Measurements from ENCODE around the gene SEC22C. TPM values are rescaled to one million over a fixed set of nuclear protein-coding genes. Genes with fewer than 3 reads are reported as not detected.

Gene SEC22C
- total RNA-seq, 2 donors from 2014 or later = 47.1 to 49.7 TPM

- no peaks in the 10 kb centered on the region for H3K9me3 Mint-ChIP-seq
- no peak overlapping the region for H3K27ac Mint-ChIP-seq
- no peaks in the 10 kb centered on the region for H3K4me1 Mint-ChIP-seq (ENCODE audit: low read depth in 2 of 2)
- H3K4me3 Mint-ChIP-seq = no peak overlapping the region
- peaks cover 15 to 26% of the 10 kb centered on the region in 2 donors for H3K27me3 Mint-ChIP-seq
- no peaks in the 10 kb centered on the region for H3K36me3 Mint-ChIP-seq
- DNase-seq (ENCODE audit: low spot score) (no peak), ATAC-seq (no peak)
Observed at GRCh38 chr3:42509111-42509510, 72.7 kb downstream of the SEC22C start.

- H3K27me3 Mint-ChIP-seq = peaks cover 21 to 31% of the 10 kb centered on the region in 2 donors
- no peaks in the 10 kb centered on the region for H3K4me1 Mint-ChIP-seq (ENCODE audit: low read depth in 2 of 2)
- no peak overlapping the region for H3K4me3 Mint-ChIP-seq
- no peaks in the 10 kb centered on the region for H3K9me3 Mint-ChIP-seq
- no peak overlapping the region for H3K27ac Mint-ChIP-seq
- no peak for ATAC-seq
- no peak for DNase-seq (ENCODE audit: low spot score)
- no peaks in the 10 kb centered on the region for H3K36me3 Mint-ChIP-seq
Observed at GRCh38 chr3:42508562-42508961, 73.2 kb downstream of the SEC22C start.

- H3K4me1 Mint-ChIP-seq (ENCODE audit: low read depth in 2 of 2) = peaks cover 0 to 6% of the 10 kb centered on the region in 2 donors
- ATAC-seq = no peak
- H3K9me3 Mint-ChIP-seq = no peaks in the 10 kb centered on the region
- no peaks in the 10 kb centered on the region for H3K36me3 Mint-ChIP-seq
- no peak overlapping the region for H3K27ac Mint-ChIP-seq
- no peak for DNase-seq (ENCODE audit: low spot score)
- peaks cover 28 to 38% of the 10 kb centered on the region in 2 donors for H3K27me3 Mint-ChIP-seq
- no peak overlapping the region for H3K4me3 Mint-ChIP-seq
Observed at GRCh38 chr3:42507761-42508335, 73.9 kb downstream of the SEC22C start.

GRCh38 chr3:42507252-42507651 lies 74.5 kb downstream of the SEC22C start:
- peaks cover 28 to 38% of the 10 kb centered on the region in 2 donors for H3K27me3 Mint-ChIP-seq
- no peak for ATAC-seq
- no peak overlapping the region for H3K4me3 Mint-ChIP-seq
- H3K9me3 Mint-ChIP-seq = no peaks in the 10 kb centered on the region
- H3K36me3 Mint-ChIP-seq = no peaks in the 10 kb centered on the region
- H3K4me1 Mint-ChIP-seq (ENCODE audit: low read depth in 2 of 2) = peaks cover under 1 to 6% of the 10 kb centered on the region in 2 donors
- H3K27ac Mint-ChIP-seq = no peak overlapping the region
- no peak for DNase-seq (ENCODE audit: low spot score)

- Mint-ChIP-seq H3K27me3 (peaks cover 32 to 44% of the 10 kb centered on the region in 2 donors), H3K9me3 (no peaks in the 10 kb centered on the region), H3K36me3 (no peaks in the 10 kb centered on the region), H3K27ac (no peak overlapping the region), H3K4me3 (no peak overlapping the region), H3K4me1 (ENCODE audit: low read depth in 2 of 2) (peaks cover 10 to 13% of the 10 kb centered on the region in 2 donors)
- DNase-seq (ENCODE audit: low spot score) (no peak), ATAC-seq (no peak)
Observed at GRCh38 chr3:42505849-42506410, 75.8 kb downstream of the SEC22C start.

GRCh38 chr3:42505128-42505848 lies 76.5 kb downstream of the SEC22C start:
- DNase-seq (ENCODE audit: low spot score) (no peak), ATAC-seq (no peak)
- Mint-ChIP-seq H3K4me1 (ENCODE audit: low read depth in 2 of 2) (peaks cover 10 to 13% of the 10 kb centered on the region in 2 donors), H3K27me3 (peaks cover 37 to 50% of the 10 kb centered on the region in 2 donors), H3K9me3 (no peaks in the 10 kb centered on the region), H3K36me3 (no peaks in the 10 kb centered on the region), H3K27ac (no peak overlapping the region), H3K4me3 (no peak overlapping the region)

GRCh38 chr3:42504334-42505127 lies 77.2 kb downstream of the SEC22C start:
- no peak for DNase-seq (ENCODE audit: low spot score)
- H3K36me3 Mint-ChIP-seq = no peaks in the 10 kb centered on the region
- ATAC-seq = no peak
- H3K27ac Mint-ChIP-seq = no peak overlapping the region
- no peaks in the 10 kb centered on the region for H3K9me3 Mint-ChIP-seq
- H3K27me3 Mint-ChIP-seq = peaks cover 35 to 49% of the 10 kb centered on the region in 2 donors
- no peak overlapping the region for H3K4me3 Mint-ChIP-seq
- peaks cover 10 to 13% of the 10 kb centered on the region in 2 donors for H3K4me1 Mint-ChIP-seq (ENCODE audit: low read depth in 2 of 2)

GRCh38 chr3:42503957-42504333 lies 77.8 kb downstream of the SEC22C start:
- DNase-seq (ENCODE audit: low spot score) (no peak), ATAC-seq (no peak)
- Mint-ChIP-seq H3K27me3 (peaks cover 34 to 49% of the 10 kb centered on the region in 2 donors), H3K36me3 (no peaks in the 10 kb centered on the region), H3K27ac (no peak overlapping the region), H3K4me3 (no peak overlapping the region), H3K9me3 (no peaks in the 10 kb centered on the region), H3K4me1 (ENCODE audit: low read depth in 2 of 2) (peaks cover 10 to 13% of the 10 kb centered on the region in 2 donors)

- Mint-ChIP-seq H3K4me3 (peak overlapping the region; percentile 22), H3K27ac (no peak overlapping the region), H3K4me1 (ENCODE audit: low read depth in 2 of 2) (peaks cover 10 to 13% of the 10 kb centered on the region in 2 donors), H3K27me3 (peaks cover 33 to 46% of the 10 kb centered on the region in 2 donors), H3K36me3 (no peaks in the 10 kb centered on the region), H3K9me3 (no peaks in the 10 kb centered on the region)
- ATAC-seq = no peak
- DNase-seq (ENCODE audit: low spot score) = no peak
Observed at GRCh38 chr3:42503251-42503924, 78.4 kb downstream of the SEC22C start.

- H3K4me1 Mint-ChIP-seq (ENCODE audit: low read depth in 2 of 2) = peaks cover 10 to 13% of the 10 kb centered on the region in 2 donors
- H3K4me3 Mint-ChIP-seq = peak within 1 kb of the TSS; percentile 94
- DNase-seq (ENCODE audit: low spot score) = peak; percentile 82
- H3K27me3 Mint-ChIP-seq = peaks cover 40 to 45% of the 10 kb centered on the region in 2 donors
- no peak within 1 kb of the TSS for H3K27ac Mint-ChIP-seq
- ATAC-seq = peak; percentile 91 to 95
- no peaks in the 10 kb centered on the region for H3K36me3 Mint-ChIP-seq
- H3K9me3 Mint-ChIP-seq = no peaks in the 10 kb centered on the region
Observed at GRCh38 chr3:42502429-42503250, 79.1 kb downstream of the SEC22C start, which contains the start of gene VIPR1. Gene VIPR1 (plus strand): TSS chr3:42502643. CDS start chr3:42502736, 93 bp downstream.

GRCh38 chr3:42501681-42502428 lies 79.9 kb downstream of the SEC22C start:
- no peaks in the 10 kb centered on the region for H3K9me3 Mint-ChIP-seq
- H3K27ac Mint-ChIP-seq = no peak overlapping the region
- peaks cover 42 to 48% of the 10 kb centered on the region in 2 donors for H3K27me3 Mint-ChIP-seq

GRCh38 chr3:42501321-42501680 lies 80.5 kb downstream of the SEC22C start:
- no peaks in the 10 kb centered on the region for H3K9me3 Mint-ChIP-seq
- H3K27me3 Mint-ChIP-seq = peaks cover 42 to 54% of the 10 kb centered on the region in 2 donors
- H3K4me1 Mint-ChIP-seq (ENCODE audit: low read depth in 2 of 2) = peaks cover 10 to 13% of the 10 kb centered on the region in 2 donors
- no peak overlapping the region for H3K27ac Mint-ChIP-seq
- peak overlapping the region; percentile 94 for H3K4me3 Mint-ChIP-seq
- no peaks in the 10 kb centered on the region for H3K36me3 Mint-ChIP-seq
- ATAC-seq (no peak), DNase-seq (ENCODE audit: low spot score) (no peak)

More at GRCh38 chr3:42501681-42502428, 79.9 kb downstream of the SEC22C start:
- no peaks in the 10 kb centered on the region for H3K36me3 Mint-ChIP-seq
- H3K4me3 Mint-ChIP-seq = peak overlapping the region; percentile 94
- peaks cover 10 to 13% of the 10 kb centered on the region in 2 donors for H3K4me1 Mint-ChIP-seq (ENCODE audit: low read depth in 2 of 2)
- DNase-seq (ENCODE audit: low spot score) (no peak), ATAC-seq (peak; percentile 38 to 58)

Data from natural killer cell treated with Interleukin-12 subunit alpha and Interleukin-12 subunit beta and Interleukin-15 and Interleukin-18, amount 100 ng/mL, for 72 hours (primary cell).